ENCODE measurements around the gene PRKN.

GRCh38 chr6:161341638-161342037, 1385.9 kb downstream of the PRKN start:
- no peak for TF ChIP-seq EZH2 (IDR thresholded peaks at IDR 0.05; ENCODE audit: insufficient read depth, poor library complexity, severe bottlenecking)
- TF ChIP-seq EZH2phosphoT487 (IDR thresholded peaks at IDR 0.05; ENCODE audit: insufficient read depth, low read depth): no peak
